Heart left ventricle (tissue), 16 donors: ENCODE measurements around the gene DNAJC5. TPM values are rescaled to one million over a fixed set of nuclear protein-coding genes. Genes with fewer than 3 reads are reported as not detected.

Experiments used
- ATAC-seq, 4 donors: fragments of 200-7000 bp; cut with Tn5 transposase; one replicate each; pipeline ENCODE4 v1.9.1; 2020 to 2022; ENCODE audit warnings: moderate library complexity in 4 of 4, mild to moderate bottlenecking in 3 of 4, moderate number of reproducible peaks in 1 of 4
- DNase-seq, 5 donors: peaks; one replicate each; pipeline ENCODE4 v3.0.0-alpha.2; 2020
- H3K27ac ChIP-seq, 12 donors: fragments of 200-600 bp; sonication (generic) in 4 of 12; one replicate each; pipeline versions ENCODE4 v1.5.0 to v1.8.0; 2016 to 2022; ENCODE audit warnings: mild to moderate bottlenecking in 2 of 12
- H3K27me3 ChIP-seq, 9 donors: fragments of 200-600 bp; sonication (generic) in 2 of 9; one replicate each; pipeline versions ENCODE4 v1.5.1 to v1.8.0; 2016 to 2022; ENCODE audit warnings: mild to moderate bottlenecking in 3 of 9
- H3K36me3 ChIP-seq, 9 donors: fragments of 200-600 bp; sonication (generic) in 2 of 9; one replicate each; pipeline versions ENCODE4 v1.5.0 to v1.8.0; 2018 to 2022; ENCODE audit warnings: mild to moderate bottlenecking in 2 of 9
- H3K4me1 ChIP-seq, 12 donors: fragments of 200-600 bp; sonication (generic) in 4 of 12; one replicate each; pipeline versions ENCODE4 v1.5.0 to v1.8.0; 2016 to 2022; ENCODE audit warnings: mild to moderate bottlenecking in 3 of 12
- H3K4me3 ChIP-seq, 12 donors: fragments of 200-600 bp; sonication (generic) in 4 of 12; one replicate each; pipeline versions ENCODE4 v1.5.0 to v1.8.0; 2017 to 2022; ENCODE audit warnings: mild to moderate bottlenecking in 9 of 12, moderate library complexity in 4 of 12
- H3K9me3 ChIP-seq, 12 donors: fragments of 200-600 bp; sonication (generic) in 4 of 12; one replicate each; pipeline versions ENCODE4 v1.5.0 to v1.8.0; 2016 to 2022; ENCODE audit warnings: mild to moderate bottlenecking in 1 of 12
- POLR2A ChIP-seq, 2 donors: fragments of 450-650 bp; IDR thresholded peaks; one replicate each; pipeline ENCODE4 v1.6.1; 2017; ENCODE audit warnings: antibody characterized with exemption in 2 of 2, mild to moderate bottlenecking in 2 of 2, moderate library complexity in 2 of 2
- WGBS, 4 donors: extraction: QIAGEN DNeasy Blood & Tissue Kit in 2 of 4; methylation state at CpG; one replicate each; pipeline versions ENCODE4 v1.1.5 to v1.1.7; 2013 to 2018; 5-methylcytosine and 5-hydroxymethylcytosine counted together
- intact Hi-C, 10 donors: fragments of 100-400 bp; cut with DNase I; formaldehyde crosslinking; loops; one replicate each; pipeline versions ENCODE4 v1.11.1 to v1.14.2; 2022
- polyA plus RNA-seq, 2 donors: library from polyadenylated mRNA; stranded (reverse); fragments of 200-250 nt; gene quantifications; one replicate each; pipeline ENCODE4 v1.2.3, GENCODE V29; 2013
- total RNA-seq, 9 donors: library from RNA; depleted of rRNA in 2 of 9; stranded (reverse); fragments of >200 nt in 2 of 9; fragmentation: NEBNext Ultra II Directional in 3 of 9; extraction: Animal tissue kit (Norgen Biotek cat#: 25700) in 3 of 9; gene quantifications; one replicate each; pipeline versions ENCODE4 v1.1.0 to v1.2.4, GENCODE V29; 2016 to 2023
- TF ChIP-seq, protein P1 (sequence below), 12 donors: fragments of 200-600 bp; sonication (generic) in 4 of 12; IDR thresholded peaks; one replicate each; pipeline versions ENCODE4 v1.5.0 to v1.8.0; 2018 to 2022; ENCODE audit warnings: antibody characterized with exemption in 12 of 12, mild to moderate bottlenecking in 5 of 12
- donor health status: ischemic (EF 13 %, LVEDD 7.1; RV severe dilation, severe dysfunction).
- donor health status: healthy with polysubstance abuse.
- donor health status: DM: no; HTN: yes; CAD: no.
- donor health status: DM: no; HTN: no; CAD: no.
- donor health status: ischemic (EF 25% LVEDD 6.9; RV normal size, moderate dysfunction).
- donor health status: ischemic (EF 25% LVEDD 5.7; RV mildly dilated, moderate dysfunction).
- donor health status: healthy.
- donor health status: DM: yes; HTN: yes; CAD: no.
- donor health status: ischemic (EF 35%, LVEDD 5.7; RV mildly dilated, moderate dysfunction).
- donor health status: nonischemic (EF 11% LVEDD 7.7; RV severe dilation, severe dysfunction).
- donor health status: DM: yes; HTN: yes; CAD: no.
- donor health status: PGD.
- donor health status: ischemic (EF 29% LVEDD 5.4; RV normal size, mild dysfunction).
- donor health status: nonischemic (EF 23%, LVEDD 6.1; RV moderate dilation, normal function).

Gene DNAJC5
- total and polyA plus RNA-seq, 11 donors = 21.1 to 57.1 (median 46.1) TPM

DNA sequence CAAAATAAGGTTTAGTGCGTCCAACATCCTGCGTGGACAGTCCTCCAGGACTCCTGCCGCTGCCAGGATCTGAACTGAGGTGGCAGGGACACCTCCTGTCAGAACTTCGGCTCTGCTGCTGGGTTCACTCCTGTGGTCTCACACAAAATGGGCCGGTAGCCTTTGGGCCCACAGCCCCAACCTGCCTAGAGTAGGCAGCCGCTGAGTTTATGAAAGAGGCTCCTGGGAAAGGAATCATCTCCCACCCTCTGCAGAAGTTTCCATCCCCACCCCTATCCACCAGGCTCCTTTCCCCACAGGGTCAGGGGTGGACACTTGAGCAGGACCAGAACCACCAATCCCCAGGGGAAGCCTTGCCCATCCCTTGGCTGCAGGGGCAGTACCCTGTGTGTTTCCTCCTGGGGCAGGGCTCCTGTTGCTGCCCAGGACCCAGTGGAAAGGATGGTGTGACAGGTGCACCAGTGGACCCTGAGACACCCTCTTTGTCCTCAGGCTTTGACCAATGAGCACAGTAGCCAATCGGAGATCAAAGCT lies 35.7 kb upstream of the DNAJC5 start:
- no peak for DNase-seq
- Histone ChIP-seq H3K27ac (peak overlapping the region; percentile 49 to 88 (median 80)), H3K4me3 (peak overlapping the region in 1 of 12 donors; percentile 24), H3K27me3 (no peaks in the 10 kb centered on the region), H3K9me3 (no peaks in the 10 kb centered on the region), H3K4me1 (peaks cover 26 to 79% (median 61%) of the 10 kb centered on the region in 12 donors), H3K36me3 (peaks cover 0 to 17% (median 4%) of the 10 kb centered on the region in 9 donors)
- WGBS, 4 donors = 27 to 45% (median 38%) methylated on average over 5 to 7 of the region's 7 CpGs
- intact Hi-C loops = loop anchor here in 7 of 10 donors (2.0 to 5.0 kb wide), 5 partner anchors 30 to 72 kb away; no protein-coding TSS in a partner anchor
- TF ChIP-seq POLR2A (IDR thresholded peaks at IDR 0.05) = no peak
- TF ChIP-seq, protein P1, sequence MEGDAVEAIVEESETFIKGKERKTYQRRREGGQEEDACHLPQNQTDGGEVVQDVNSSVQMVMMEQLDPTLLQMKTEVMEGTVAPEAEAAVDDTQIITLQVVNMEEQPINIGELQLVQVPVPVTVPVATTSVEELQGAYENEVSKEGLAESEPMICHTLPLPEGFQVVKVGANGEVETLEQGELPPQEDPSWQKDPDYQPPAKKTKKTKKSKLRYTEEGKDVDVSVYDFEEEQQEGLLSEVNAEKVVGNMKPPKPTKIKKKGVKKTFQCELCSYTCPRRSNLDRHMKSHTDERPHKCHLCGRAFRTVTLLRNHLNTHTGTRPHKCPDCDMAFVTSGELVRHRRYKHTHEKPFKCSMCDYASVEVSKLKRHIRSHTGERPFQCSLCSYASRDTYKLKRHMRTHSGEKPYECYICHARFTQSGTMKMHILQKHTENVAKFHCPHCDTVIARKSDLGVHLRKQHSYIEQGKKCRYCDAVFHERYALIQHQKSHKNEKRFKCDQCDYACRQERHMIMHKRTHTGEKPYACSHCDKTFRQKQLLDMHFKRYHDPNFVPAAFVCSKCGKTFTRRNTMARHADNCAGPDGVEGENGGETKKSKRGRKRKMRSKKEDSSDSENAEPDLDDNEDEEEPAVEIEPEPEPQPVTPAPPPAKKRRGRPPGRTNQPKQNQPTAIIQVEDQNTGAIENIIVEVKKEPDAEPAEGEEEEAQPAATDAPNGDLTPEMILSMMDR (IDR thresholded peaks at IDR 0.05) = peak in 2 of 12 donors; percentile 21 to 40
- no peak for ATAC-seq

DNA sequence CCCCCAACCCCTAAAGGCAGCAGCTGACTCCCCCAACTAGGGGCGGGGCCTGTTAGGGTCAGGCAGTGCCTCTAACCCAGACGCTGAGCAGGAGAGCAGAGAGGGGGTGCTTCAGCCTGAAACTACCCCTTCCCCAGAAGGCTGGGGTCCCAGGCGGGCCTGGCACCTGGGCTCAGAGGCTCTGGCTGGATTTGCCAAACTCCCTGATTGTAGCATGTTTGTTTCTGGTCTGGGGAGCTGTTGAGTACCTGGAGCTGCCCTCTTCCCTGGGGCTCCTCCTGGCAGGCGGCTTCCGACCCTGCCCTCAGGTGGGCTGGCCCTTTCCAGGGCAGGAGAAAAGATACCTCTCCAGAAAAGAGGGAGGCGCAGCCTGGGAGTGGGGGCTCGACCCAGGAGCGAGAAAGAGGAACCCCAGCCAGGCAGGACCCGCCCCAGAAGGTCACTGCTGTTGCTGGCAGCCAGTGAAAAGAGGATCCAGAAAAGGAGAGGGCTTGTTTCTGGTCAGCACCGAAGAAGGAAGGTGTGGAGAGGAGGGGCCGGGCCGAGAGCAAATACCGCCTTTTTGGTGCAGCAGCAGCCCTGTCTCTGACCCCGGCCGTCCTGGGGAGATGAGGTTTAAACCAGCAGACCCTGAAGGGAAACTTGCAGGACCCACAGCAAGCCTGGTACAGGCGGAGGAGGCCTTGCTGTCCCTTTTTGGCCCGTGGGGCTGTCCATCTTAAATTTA lies 34.4 kb upstream of the DNAJC5 start:
- intact Hi-C loops = loop anchor here in 9 of 10 donors (5.0 to 10.0 kb wide), 13 partner anchors 33 to 326 kb away; partner anchors contain the start of genes PTK6 (in 3 of the 9), ARFRP1 (in 1 of the 9), GMEB2 (in 1 of the 9) and RTEL1 (in 1 of the 9)
- 69 to 83% (median 78%) methylated on average over 16 to 17 of the region's 17 CpGs for WGBS, 4 donors

DNA sequence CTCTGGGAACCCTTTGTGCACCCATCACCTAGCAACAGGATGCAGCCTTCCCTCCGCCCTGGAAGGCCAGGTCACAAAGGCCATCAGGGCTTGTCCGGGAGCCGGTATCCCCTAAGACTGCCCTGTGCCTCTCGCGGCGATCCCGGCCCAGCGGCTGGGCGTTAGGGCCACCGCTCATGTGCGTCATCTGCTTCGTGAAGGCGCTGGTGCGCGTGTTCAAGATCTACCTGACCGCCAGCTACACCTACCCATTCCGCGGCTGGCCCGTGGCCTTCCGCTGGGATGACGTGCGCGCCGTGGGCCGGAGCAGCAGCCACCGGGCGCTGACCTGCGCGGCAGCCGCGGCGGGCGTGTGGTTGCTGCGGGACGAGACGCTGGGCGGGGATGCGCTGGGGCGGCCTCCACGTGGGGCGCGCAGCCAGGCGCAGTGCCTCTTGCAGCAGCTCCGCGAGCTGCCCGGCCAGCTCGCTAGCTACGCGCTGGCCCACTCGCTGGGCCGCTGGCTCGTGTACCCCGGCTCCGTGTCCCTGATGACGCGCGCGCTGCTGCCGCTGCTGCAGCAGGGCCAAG lies 33.5 kb upstream of the DNAJC5 start, which contains the start of gene ABHD16B:
ABHD16B (plus strand) TSS at position 134 of the 570 bp plus-strand sequence; CDS start at position 177, 43 bp downstream.
- intact Hi-C loops = loop anchor here in 9 of 10 donors (5.0 to 10.0 kb wide), 13 partner anchors 34 to 327 kb away; partner anchors contain the start of genes PTK6 (in 3 of the 9), ARFRP1 (in 1 of the 9), GMEB2 (in 1 of the 9) and RTEL1 (in 1 of the 9)
- Histone ChIP-seq H3K27me3 (no peaks in the 10 kb centered on the region), H3K4me1 (peaks cover 17 to 67% (median 51%) of the 10 kb centered on the region in 12 donors), H3K4me3 (no peak within 1 kb of the TSS), H3K36me3 (peaks cover 0 to 17% (median 4%) of the 10 kb centered on the region in 9 donors), H3K27ac (peak within 1 kb of the TSS in 7 of 12 donors; percentile 0 to 88 (median 20)), H3K9me3 (no peaks in the 10 kb centered on the region)
- no peak for TF ChIP-seq POLR2A (IDR thresholded peaks at IDR 0.05)
- TF ChIP-seq, protein P1 (IDR thresholded peaks at IDR 0.05) = no peak
- DNase-seq (peak in 1 of 5 donors; percentile 46), ATAC-seq (no peak)
- WGBS, 4 donors = 95 to 98% (median 97%) methylated on average over 18 to 59 of the region's 59 CpGs

More for the DNA sequence above, 34.4 kb upstream of the DNAJC5 start:
- no peaks in the 10 kb centered on the region for H3K9me3 ChIP-seq
- no peak overlapping the region for H3K4me3 ChIP-seq
- TF ChIP-seq, protein P1 (IDR thresholded peaks at IDR 0.05) = no peak
- TF ChIP-seq POLR2A (IDR thresholded peaks at IDR 0.05) = no peak
- H3K27ac ChIP-seq = peak overlapping the region in 8 of 12 donors; percentile 0 to 88 (median 22)
- peak in 1 of 5 donors; percentile 69 for DNase-seq
- peaks cover 0 to 17% (median 4%) of the 10 kb centered on the region in 9 donors for H3K36me3 ChIP-seq
- peaks cover 21 to 67% (median 51%) of the 10 kb centered on the region in 12 donors for H3K4me1 ChIP-seq
- no peak for ATAC-seq
- H3K27me3 ChIP-seq = no peaks in the 10 kb centered on the region
